BLaER1 (cell line): ENCODE data around the gene SLC25A3.
"Not testable (repeated sequence)": the region's sequence is repeated elsewhere in the genome, so short reads cannot be mapped to it uniquely, and the experiment has no call there.

ENCODE experiments used
- H3K27ac ChIP-seq: shearing (Covaris generic); formaldehyde crosslinking; 2 replicates; pipeline ENCODE4 v1.8.1; 2022
- H3K27me3 ChIP-seq: shearing (Covaris generic); formaldehyde crosslinking; 2 replicates; pipeline ENCODE4 v1.8.1; 2022
- H3K36me3 ChIP-seq: shearing (Covaris generic); formaldehyde crosslinking; 2 replicates; pipeline ENCODE4 v1.8.1; 2022
- H3K4me1 ChIP-seq: shearing (Covaris generic); formaldehyde crosslinking; 2 replicates; pipeline ENCODE4 v1.8.1; 2022
- H3K4me2 ChIP-seq: shearing (Covaris generic); formaldehyde crosslinking; 2 replicates; pipeline ENCODE4 v1.8.1; 2022
- H3K4me3 ChIP-seq: shearing (Covaris generic); formaldehyde crosslinking; 2 replicates; pipeline ENCODE4 v1.8.1; 2022
- H3K9ac ChIP-seq: shearing (Covaris generic); formaldehyde crosslinking; 2 replicates; pipeline ENCODE4 v1.8.1; 2022
- H3K9me3 ChIP-seq: shearing (Covaris generic); formaldehyde crosslinking; 2 replicates; pipeline ENCODE4 v1.8.1; 2022
- H4K20me1 ChIP-seq: shearing (Covaris generic); formaldehyde crosslinking; 2 replicates; pipeline ENCODE4 v1.8.1; 2022
- Cebpa-rat ChIP-seq: shearing (Covaris generic); IDR thresholded peaks from 2 replicates; pipeline ENCODE4 v1.8.1; 2022

SLC25A3 gene

GRCh38 chr12:98593351-98594049 lies at the start of gene SLC25A3:
Gene SLC25A3, plus strand, starts transcription at chr12:98593686. Its CDS starts 293 bp downstream, at chr12:98593979.
- H3K27ac ChIP-seq, result peak within 1 kb of the TSS; percentile 99

GRCh38 chr12:98543701-98544100 lies 49.8 kb upstream of the SLC25A3 start:
- Histone ChIP-seq H3K9me3 (no peaks in the 10 kb centered on the region), H3K4me1 (no peaks in the 10 kb centered on the region), H3K4me2 (no peak overlapping the region), H3K27ac (no peak overlapping the region), H3K9ac (no peak overlapping the region), H4K20me1 (peaks cover 46% of the 10 kb centered on the region), H3K36me3 (peaks cover 93% of the 10 kb centered on the region), H3K4me3 (no peak overlapping the region), H3K27me3 (no peaks in the 10 kb centered on the region)
- no peak for TF ChIP-seq Cebpa-rat

More at GRCh38 chr12:98593351-98594049, at the start of gene SLC25A3:
- peak within 1 kb of the TSS; percentile 81 for H3K4me2 ChIP-seq
- H4K20me1 ChIP-seq, result peaks cover 49% of the 10 kb centered on the region
- H3K9ac ChIP-seq, result peak within 1 kb of the TSS; percentile 100
- H3K4me1 ChIP-seq, result peaks cover 28% of the 10 kb centered on the region
- peak within 1 kb of the TSS; percentile 100 for H3K4me3 ChIP-seq
- no peaks in the 10 kb centered on the region for H3K27me3 ChIP-seq
- H3K9me3 ChIP-seq, result no peaks in the 10 kb centered on the region
- no peak for TF ChIP-seq Cebpa-rat
- H3K36me3 ChIP-seq, result peaks cover 32% of the 10 kb centered on the region

- Histone ChIP-seq H3K9ac (no peak overlapping the region), H3K9me3 (no peaks in the 10 kb centered on the region), H3K36me3 (peaks cover 92% of the 10 kb centered on the region), H4K20me1 (peaks cover 36% of the 10 kb centered on the region), H3K4me1 (no peaks in the 10 kb centered on the region), H3K27me3 (no peaks in the 10 kb centered on the region), H3K4me2 (no peak overlapping the region), H3K27ac (no peak overlapping the region), H3K4me3 (no peak overlapping the region)
- TF ChIP-seq Cebpa-rat, result no peak
These were observed 48.7 kb upstream of the SLC25A3 start for GRCh38 chr12:98544751-98545150.

GRCh38 chr12:98549371-98550110 lies 43.9 kb upstream of the SLC25A3 start:
- no peaks in the 10 kb centered on the region for H3K9me3 ChIP-seq
- no peak overlapping the region for H3K4me2 ChIP-seq
- H3K36me3 ChIP-seq, result peaks cover 86% of the 10 kb centered on the region
- H3K4me1 ChIP-seq, result no peaks in the 10 kb centered on the region
- 0 out of 2 replicates have a peak, but pooled peaks cover 10% of the 10 kb centered on the region for H4K20me1 ChIP-seq
- no peak for TF ChIP-seq Cebpa-rat
- H3K4me3 ChIP-seq, result no peak overlapping the region
- no peak overlapping the region for H3K27ac ChIP-seq
- no peaks in the 10 kb centered on the region for H3K27me3 ChIP-seq
- H3K9ac ChIP-seq, result no peak overlapping the region

GRCh38 chr12:98551787-98552186 lies 41.7 kb upstream of the SLC25A3 start:
- no peak overlapping the region for H3K27ac ChIP-seq
- no peaks in the 10 kb centered on the region for H3K27me3 ChIP-seq
- no peak overlapping the region for H3K4me3 ChIP-seq
- H3K9ac ChIP-seq, result no peak overlapping the region
- H3K9me3 ChIP-seq, result no peaks in the 10 kb centered on the region
- peaks cover 64% of the 10 kb centered on the region for H3K36me3 ChIP-seq
- H3K4me1 ChIP-seq, result no peaks in the 10 kb centered on the region
- no peak overlapping the region for H3K4me2 ChIP-seq
- no peak for TF ChIP-seq Cebpa-rat
- H4K20me1 ChIP-seq, result 0 out of 2 replicates have a peak, but pooled peaks cover 7% of the 10 kb centered on the region

- H3K27me3 ChIP-seq, H3K9me3 ChIP-seq, H3K9ac ChIP-seq, H3K4me2 ChIP-seq, H3K36me3 ChIP-seq, H3K4me3 ChIP-seq, H3K4me1 ChIP-seq, H4K20me1 ChIP-seq, H3K27ac ChIP-seq: not testable (repeated sequence)
These were observed 35.4 kb upstream of the SLC25A3 start for GRCh38 chr12:98558097-98558496.

GRCh38 chr12:98559666-98560065 lies 33.8 kb upstream of the SLC25A3 start:
- peaks cover 8% of the 10 kb centered on the region for H3K9me3 ChIP-seq
- H4K20me1 ChIP-seq, result no peaks in the 10 kb centered on the region
- H3K9ac ChIP-seq, result no peak overlapping the region
- no peaks in the 10 kb centered on the region for H3K27me3 ChIP-seq
- H3K4me3 ChIP-seq, result no peak overlapping the region
- no peak overlapping the region for H3K4me2 ChIP-seq
- H3K27ac ChIP-seq, result no peak overlapping the region
- no peaks in the 10 kb centered on the region for H3K36me3 ChIP-seq
- no peaks in the 10 kb centered on the region for H3K4me1 ChIP-seq
- TF ChIP-seq Cebpa-rat, result no peak

- no peaks in the 10 kb centered on the region for H4K20me1 ChIP-seq
- H3K36me3 ChIP-seq, result no peaks in the 10 kb centered on the region
- H3K27me3 ChIP-seq, result no peaks in the 10 kb centered on the region
- H3K27ac ChIP-seq, result no peak overlapping the region
- no peak overlapping the region for H3K9ac ChIP-seq
- H3K4me2 ChIP-seq, result no peak overlapping the region
- TF ChIP-seq Cebpa-rat, result no peak
- peaks cover 8% of the 10 kb centered on the region for H3K9me3 ChIP-seq
- no peaks in the 10 kb centered on the region for H3K4me1 ChIP-seq
- H3K4me3 ChIP-seq, result no peak overlapping the region
These were observed 31.6 kb upstream of the SLC25A3 start for GRCh38 chr12:98561846-98562245.

GRCh38 chr12:98572010-98572409 lies 21.5 kb upstream of the SLC25A3 start:
- Histone ChIP-seq H3K27me3 (no peaks in the 10 kb centered on the region), H3K4me2 (no peak overlapping the region), H3K4me1 (no peaks in the 10 kb centered on the region), H3K9me3 (no peaks in the 10 kb centered on the region), H4K20me1 (no peaks in the 10 kb centered on the region), H3K27ac (no peak overlapping the region), H3K4me3 (no peak overlapping the region), H3K9ac (no peak overlapping the region), H3K36me3 (no peaks in the 10 kb centered on the region)
- no peak for TF ChIP-seq Cebpa-rat

- no peaks in the 10 kb centered on the region for H3K27me3 ChIP-seq
- H3K4me1 ChIP-seq, result no peaks in the 10 kb centered on the region
- no peak for TF ChIP-seq Cebpa-rat
- no peaks in the 10 kb centered on the region for H4K20me1 ChIP-seq
- H3K4me3 ChIP-seq, result no peak overlapping the region
- no peak overlapping the region for H3K27ac ChIP-seq
- H3K36me3 ChIP-seq, result no peaks in the 10 kb centered on the region
- H3K9ac ChIP-seq, result no peak overlapping the region
- no peaks in the 10 kb centered on the region for H3K9me3 ChIP-seq
- no peak overlapping the region for H3K4me2 ChIP-seq
These were observed 19.4 kb upstream of the SLC25A3 start for GRCh38 chr12:98574110-98574509.
